SK-N-SH (cell line): ENCODE results near the gene MAP7D2. TPM values are rescaled to one million over a fixed set of nuclear protein-coding genes. Genes with fewer than 3 reads are reported as not detected.

Source experiments
- CTCF ChIA-PET: fragments of 300-600, 350-600 bp; formaldehyde crosslinking; extraction: SDS; loops from one replicate; lab custom pipeline; 2021; lab: Yijun Ruan, JAX
- POLR2A ChIA-PET: fragments of 350-600 bp; sonication (Branson Sonifier 250); formaldehyde crosslinking; extraction: SDS; loops from one replicate; lab custom pipeline; 2020; ENCODE audit warnings: antibody characterized with exemption, inconsistent platforms; lab: Yijun Ruan, JAX
- DNase-seq: peaks from one replicate; pipeline ENCODE4 v3.0.0; 2012
- H2AFZ ChIP-seq: fragments of 200-600 bp; sonication (generic); 2 replicates; pipeline ENCODE4 v1.8.1; 2016; ENCODE audit warnings: antibody characterized with exemption, mild to moderate bottlenecking, low read depth
- H3F3A ChIP-seq: fragments of 200-600 bp; sonication (generic); replicated peaks from 2 replicates; pipeline ENCODE3; 2016; ENCODE audit warnings: antibody characterized with exemption, mild to moderate bottlenecking; ENCODE audit not compliant: insufficient read depth
- H3K27ac ChIP-seq, 2 experiments: fragments of 200-500 bp in 1 of 2; fragments of 200-600 bp in 1 of 2; sonication (Bioruptor generic) in 1 of 2; sonication (generic), shearing (Covaris generic) in 1 of 2; 2 replicates each; pipeline versions ENCODE4 v1.5.1 to v1.6.1; 2014 to 2016; ENCODE audit warnings: low read depth in 2 of 2, inconsistent platforms in 1 of 2, low read length in 1 of 2, mild to moderate bottlenecking in 1 of 2, mixed read lengths in 1 of 2
- H3K27me3 ChIP-seq: fragments of 200-600 bp; sonication (generic), shearing (Covaris generic); 2 replicates; pipeline ENCODE4 v1.6.1; 2016; ENCODE audit warnings: mixed run types; ENCODE audit not compliant: insufficient read depth
- H3K36me3 ChIP-seq, 2 experiments: fragments of 200-500 bp in 1 of 2; fragments of 200-600 bp in 1 of 2; sonication (Bioruptor generic) in 1 of 2; sonication (generic) in 1 of 2; replicated peaks in 1 of 2; 2 replicates each; pipeline versions ENCODE3 to v1.5.1; 2014 to 2016; ENCODE audit warnings: low read length in 1 of 2, mild to moderate bottlenecking in 1 of 2; ENCODE audit not compliant: insufficient read depth in 2 of 2, control insufficient read depth in 1 of 2
- H3K4me1 ChIP-seq, 2 experiments: fragments of 200-500 bp in 1 of 2; fragments of 200-600 bp in 1 of 2; sonication (Bioruptor generic) in 1 of 2; sonication (generic), shearing (Covaris generic) in 1 of 2; 2 replicates each; pipeline versions ENCODE4 v1.5.1 to v1.6.1; 2014 to 2016; ENCODE audit warnings: low read depth in 1 of 2, low read length in 1 of 2, mixed run types in 1 of 2; ENCODE audit not compliant: insufficient read depth in 2 of 2, control insufficient read depth in 1 of 2
- H3K4me2 ChIP-seq: fragments of 200-600 bp; sonication (generic), shearing (Covaris generic); 2 replicates; pipeline ENCODE4 v1.6.1; 2017; ENCODE audit warnings: mixed run types
- H3K4me3 ChIP-seq, 2 experiments: fragments of 200-500 bp in 1 of 2; fragments of 200-600 bp in 1 of 2; sonication (Bioruptor generic) in 1 of 2; sonication (generic), shearing (Covaris generic) in 1 of 2; 2 replicates each; pipeline versions ENCODE4 v1.5.1 to v1.8.1; 2014 to 2016; ENCODE audit warnings: low read depth in 2 of 2, inconsistent platforms in 1 of 2, low read length in 1 of 2, mild to moderate bottlenecking in 1 of 2, mixed read lengths in 1 of 2, moderate library complexity in 1 of 2
- H3K79me2 ChIP-seq: fragments of 200-600 bp; sonication (generic); 2 replicates; pipeline ENCODE4 v1.8.1; 2017; ENCODE audit warnings: mild to moderate bottlenecking; ENCODE audit not compliant: insufficient read depth
- H3K9ac ChIP-seq: fragments of 200-600 bp; sonication (generic); 2 replicates; pipeline ENCODE4 v1.6.1; 2017; ENCODE audit warnings: mixed run types
- H3K9me2 ChIP-seq: fragments of 200-600 bp; sonication (generic); 2 replicates; pipeline ENCODE4 v1.6.1; 2017; ENCODE audit warnings: mixed run types
- H3K9me3 ChIP-seq: fragments of 200-600 bp; sonication (generic); 2 replicates; pipeline ENCODE4 v1.6.1; 2017; ENCODE audit warnings: mixed run types, mild to moderate bottlenecking, moderate library complexity
- H4K20me1 ChIP-seq: fragments of 200-600 bp; sonication (generic); 2 replicates; pipeline ENCODE4 v1.6.1; 2017; ENCODE audit warnings: mild to moderate bottlenecking, mixed run types; ENCODE audit not compliant: insufficient read depth
- EP300 ChIP-seq, 2 experiments: IDR thresholded peaks; 2 replicates each; pipeline versions ENCODE4 v1.4.0 to v1.6.1; 2012; ENCODE audit warnings: borderline replicate concordance in 1 of 2, low read depth in 1 of 2, low read length in 1 of 2
- FOSL2 ChIP-seq: IDR thresholded peaks from 2 replicates; pipeline ENCODE4 v1.4.0; 2012; ENCODE audit warnings: low read depth, mild to moderate bottlenecking, moderate library complexity, borderline replicate concordance
- JUND ChIP-seq: IDR thresholded peaks from 2 replicates; pipeline ENCODE4 v1.4.0; 2012
- NFIC ChIP-seq: IDR thresholded peaks from 2 replicates; pipeline ENCODE4 v1.4.0; 2012; ENCODE audit warnings: borderline replicate concordance
- POLR2AphosphoS5 ChIP-seq: IDR thresholded peaks from 2 replicates; pipeline ENCODE4 v1.6.1; 2012; ENCODE audit warnings: low read depth, low read length
- RCOR1 ChIP-seq: fragments of 150-350 bp; IDR thresholded peaks from 2 replicates; pipeline ENCODE4 v1.6.1; 2017; ENCODE audit warnings: antibody characterized with exemption, low read length
- RFX5 ChIP-seq: IDR thresholded peaks from 2 replicates; pipeline ENCODE4 v1.6.1; 2012; ENCODE audit warnings: mild to moderate bottlenecking, improper control_type of control experiment, low read length
- SIN3A ChIP-seq: IDR thresholded peaks from 2 replicates; pipeline ENCODE4 v1.6.1; 2012; ENCODE audit warnings: low read depth, mild to moderate bottlenecking, low read length, moderate library complexity, borderline replicate concordance
- TAF1 ChIP-seq: IDR thresholded peaks from 2 replicates; pipeline ENCODE4 v1.6.1; 2012; ENCODE audit warnings: low read depth, mild to moderate bottlenecking, low read length, moderate library complexity, borderline replicate concordance
- TCF12 ChIP-seq: IDR thresholded peaks from 2 replicates; pipeline ENCODE4 v1.4.0; 2012
- USF2 ChIP-seq: fragments of 150-350 bp; IDR thresholded peaks from 2 replicates; pipeline ENCODE4 v1.6.1; 2017; ENCODE audit warnings: antibody characterized with exemption, low read length, low read depth, borderline replicate concordance
- WGBS: methylation state at CpG from one replicate; pipeline ENCODE4 v1.1.6; 2017; ENCODE audit warnings: low lambda C conversion rate; 5-methylcytosine and 5-hydroxymethylcytosine counted together
- polyA plus RNA-seq, 3 experiments: library from polyadenylated mRNA; depleted of rRNA; stranded (reverse); fragments of >200 nt; gene quantifications; 2 replicates each; pipeline ENCODE4 v1.2.3, GENCODE V29; 2012
- TF ChIP-seq, protein P1 (sequence below): IDR thresholded peaks from 2 replicates; pipeline ENCODE4; 2012
- TF ChIP-seq, protein P2 (sequence below): IDR thresholded peaks from 2 replicates; pipeline ENCODE4 v1.4.0; 2012; ENCODE audit warnings: low read depth, borderline replicate concordance

Gene MAP7D2
- polyA plus RNA-seq, 1 of the 3 experiments (the other 2 are of a cell fraction), result 2.7 TPM

GRCh38 chrX:20067709-20068561 lies 48.8 kb downstream of the MAP7D2 start:
- Histone ChIP-seq H3K9ac (no peak overlapping the region), H3K27ac (peak overlapping the region; percentile 29 to 36; a peak in 2 of 4 replicates), H3F3A (peaks cover 4% of the 10 kb centered on the region), H3K4me1 (peaks cover 9 to 11% of the 10 kb centered on the region in 2 experiments; a peak in 3 of 4 replicates), H3K79me2 (no peaks in the 10 kb centered on the region), H3K4me3 (no peak overlapping the region), H3K9me2 (no peaks in the 10 kb centered on the region), H4K20me1 (no peaks in the 10 kb centered on the region), H3K36me3 (no peaks in the 10 kb centered on the region), H2AFZ (no peak overlapping the region), H3K27me3 (peaks cover 14% of the 10 kb centered on the region; the same call in 1 of the 2 replicates)
- WGBS, result 25% methylated on average over 8 of the region's 8 CpGs
- DNase-seq, result peak; percentile 18
- ChIA-PET POLR2A (no interaction called here), CTCF (interaction anchor here (0.6 to 3.7 kb wide), 12 partner anchors 10 to 696 kb away, joined by 3 to 29 read pairs (median 4); no protein-coding TSS in a partner anchor)
- TF ChIP-seq TCF12, result peak; percentile 62
- TF ChIP-seq RFX5, result no peak
- TF ChIP-seq USF2, result no peak
- no peak for TF ChIP-seq TAF1
- peak; percentile 90 for TF ChIP-seq NFIC
- no peak for TF ChIP-seq POLR2AphosphoS5
- peak; percentile 76 for TF ChIP-seq JUND
- no peak for TF ChIP-seq RCOR1
- TF ChIP-seq, protein P1, sequence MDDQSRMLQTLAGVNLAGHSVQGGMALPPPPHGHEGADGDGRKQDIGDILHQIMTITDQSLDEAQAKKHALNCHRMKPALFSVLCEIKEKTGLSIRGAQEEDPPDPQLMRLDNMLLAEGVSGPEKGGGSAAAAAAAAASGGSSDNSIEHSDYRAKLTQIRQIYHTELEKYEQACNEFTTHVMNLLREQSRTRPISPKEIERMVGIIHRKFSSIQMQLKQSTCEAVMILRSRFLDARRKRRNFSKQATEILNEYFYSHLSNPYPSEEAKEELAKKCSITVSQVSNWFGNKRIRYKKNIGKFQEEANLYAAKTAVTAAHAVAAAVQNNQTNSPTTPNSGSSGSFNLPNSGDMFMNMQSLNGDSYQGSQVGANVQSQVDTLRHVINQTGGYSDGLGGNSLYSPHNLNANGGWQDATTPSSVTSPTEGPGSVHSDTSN, result no peak
- peak; percentile 71; the same call in 1 of the 2 replicates for TF ChIP-seq FOSL2
- no peak for TF ChIP-seq SIN3A
- TF ChIP-seq, protein P2, sequence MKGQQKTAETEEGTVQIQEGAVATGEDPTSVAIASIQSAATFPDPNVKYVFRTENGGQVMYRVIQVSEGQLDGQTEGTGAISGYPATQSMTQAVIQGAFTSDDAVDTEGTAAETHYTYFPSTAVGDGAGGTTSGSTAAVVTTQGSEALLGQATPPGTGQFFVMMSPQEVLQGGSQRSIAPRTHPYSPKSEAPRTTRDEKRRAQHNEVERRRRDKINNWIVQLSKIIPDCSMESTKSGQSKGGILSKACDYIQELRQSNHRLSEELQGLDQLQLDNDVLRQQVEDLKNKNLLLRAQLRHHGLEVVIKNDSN, result no peak
- peak in 1 of 2 experiments; percentile 19; a peak in 1 of 4 replicates for TF ChIP-seq EP300 (IDR thresholded peaks at IDR 0.05; ENCODE audit: borderline replicate concordance in 1 of 2, low read depth in 1 of 2, low read length in 1 of 2)
- TF ChIP-seq, all 33 proteins: peak for 5
- no peaks in the 10 kb centered on the region for H3K9me3 ChIP-seq
- peak overlapping the region; percentile 43; the same call in 1 of the 2 replicates for H3K4me2 ChIP-seq
